ENCODE data around the gene CCNE1.
A peak's percentile ranks its signal among the peaks of the same experiment; 100 is the strongest.
"Not testable (repeated sequence)": the region's sequence is repeated elsewhere in the genome, so short reads cannot be mapped to it uniquely, and the experiment has no call there.

CCNE1 gene

GRCh38 chr19:29789007-29789406, 22.8 kb upstream of the CCNE1 start:
- no peak for DNase-seq

GRCh38 chr19:29793116-29793727, 18.6 kb upstream of the CCNE1 start:
- no peak for DNase-seq

- not testable (repeated sequence) for DNase-seq
Observed at GRCh38 chr19:29794490-29794889, 17.3 kb upstream of the CCNE1 start.

GRCh38 chr19:29795461-29796172, 16.2 kb upstream of the CCNE1 start:
- no peak for DNase-seq

- no peak for DNase-seq
Observed at GRCh38 chr19:29796173-29796573, 15.6 kb upstream of the CCNE1 start.

GRCh38 chr19:29798774-29799497, 12.9 kb upstream of the CCNE1 start:
- peak; percentile 25 for DNase-seq

- no peak for DNase-seq
Observed at GRCh38 chr19:29800100-29800825, 11.5 kb upstream of the CCNE1 start.

- DNase-seq, result not testable (repeated sequence)
Observed at GRCh38 chr19:29803951-29804350, 7.8 kb upstream of the CCNE1 start.

GRCh38 chr19:29804493-29804892, 7.3 kb upstream of the CCNE1 start:
- no peak for DNase-seq

GRCh38 chr19:29805031-29805965, 6.5 kb upstream of the CCNE1 start:
- no peak for DNase-seq

GRCh38 chr19:29806098-29806866, 5.5 kb upstream of the CCNE1 start:
- DNase-seq, result no peak

GRCh38 chr19:29807178-29807577, 4.6 kb upstream of the CCNE1 start:
- no peak for DNase-seq

- DNase-seq, result no peak
Observed at GRCh38 chr19:29807870-29808405, 3.9 kb upstream of the CCNE1 start.

- DNase-seq, result no peak
Observed at GRCh38 chr19:29809795-29810503, 1.8 kb upstream of the CCNE1 start.

- DNase-seq, result peak; percentile 19
Observed at GRCh38 chr19:29810504-29810871, 1.3 kb upstream of the CCNE1 start.

- no peak for DNase-seq
Observed at GRCh38 chr19:29812080-29812880, 489 bp downstream of the CCNE1 start.

GRCh38 chr19:29812881-29813275, 1.1 kb downstream of the CCNE1 start:
- DNase-seq, result no peak

- DNase-seq, result no peak
Observed at GRCh38 chr19:29813642-29814041, 1.9 kb downstream of the CCNE1 start.

GRCh38 chr19:29815231-29815630, 3.4 kb downstream of the CCNE1 start:
- DNase-seq, result no peak

- DNase-seq, result no peak
Observed at GRCh38 chr19:29817316-29817715, 5.5 kb downstream of the CCNE1 start.

Data from NCI-H2171 treated with DMSO at 0.1 percent for 48 hours (cell line).